ENCODE data around the gene HEPACAM.

The HEPACAM gene

DNA sequence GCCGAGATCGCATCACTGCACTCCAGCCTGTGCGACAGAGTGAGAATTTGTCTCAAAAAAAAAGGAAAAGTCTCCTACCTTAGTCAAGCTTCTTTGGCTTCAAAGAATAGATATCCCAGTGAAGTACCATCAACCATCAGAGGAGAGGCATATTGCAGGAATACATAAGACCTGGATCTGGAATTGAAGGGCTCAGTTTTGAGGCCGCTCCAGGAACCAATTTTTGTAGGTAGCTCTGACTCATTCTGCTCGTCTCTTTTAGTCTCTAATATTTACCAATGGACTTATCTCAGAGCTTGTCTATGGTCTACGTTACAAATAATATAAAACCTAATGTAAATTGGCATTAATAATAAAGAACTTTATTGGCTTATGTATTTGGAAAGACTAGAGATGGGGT, 10.0 kb upstream of the HEPACAM start:
- no peak for DNase-seq
- in situ Hi-C loops (cut with HindIII; ENCODE audit: low pct_ligation_motif_present, low pct_unique_long_range_greater_than_20kb, low sequenced_read_pairs) = no loop called here

DNA sequence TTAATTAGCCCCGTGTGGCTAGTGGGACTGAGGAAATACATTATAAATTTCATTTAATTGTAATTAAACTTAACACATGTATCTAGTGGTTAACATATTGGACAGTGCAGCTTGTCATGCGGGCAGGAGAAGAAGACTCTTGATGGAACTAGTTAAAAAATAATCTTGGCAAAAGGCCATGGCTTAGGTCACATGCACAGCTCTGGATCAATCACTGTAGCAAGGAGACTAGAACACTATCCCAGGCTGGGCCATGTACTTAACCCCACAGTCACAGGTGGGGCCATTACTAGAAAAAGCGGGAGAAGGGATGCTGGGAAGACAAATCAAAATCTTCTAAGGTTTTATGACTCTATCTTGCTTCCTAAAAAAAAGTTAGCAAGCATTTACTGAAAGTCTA, 8.7 kb upstream of the HEPACAM start:
- in situ Hi-C loops (cut with HindIII; ENCODE audit: low pct_ligation_motif_present, low pct_unique_long_range_greater_than_20kb, low sequenced_read_pairs) = no loop called here

DNA sequence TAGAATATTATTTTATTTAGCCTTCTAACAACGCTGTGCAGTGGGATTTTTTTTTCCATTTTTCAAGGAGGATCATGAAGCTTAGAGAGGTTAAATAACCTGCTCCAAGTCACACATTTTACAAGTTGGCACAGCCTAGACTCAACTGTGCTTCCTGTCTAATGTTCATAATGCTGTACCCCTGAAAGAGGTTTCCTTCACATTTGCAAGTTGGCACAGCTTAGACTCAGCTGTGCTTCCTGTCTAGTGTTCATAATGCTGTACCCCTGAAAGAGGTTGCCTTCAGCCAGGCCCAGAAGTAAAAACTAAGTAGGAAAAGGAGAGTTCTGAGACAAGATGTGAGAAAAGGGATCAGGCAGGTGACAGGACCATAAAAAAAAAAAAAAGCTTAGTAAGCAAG, 7.9 kb upstream of the HEPACAM start:
- no peak for DNase-seq
- in situ Hi-C loops (cut with HindIII; ENCODE audit: low pct_ligation_motif_present, low pct_unique_long_range_greater_than_20kb, low sequenced_read_pairs) = no loop called here

More for the DNA sequence above, 8.7 kb upstream of the HEPACAM start:
- DNase-seq = no peak

DNA sequence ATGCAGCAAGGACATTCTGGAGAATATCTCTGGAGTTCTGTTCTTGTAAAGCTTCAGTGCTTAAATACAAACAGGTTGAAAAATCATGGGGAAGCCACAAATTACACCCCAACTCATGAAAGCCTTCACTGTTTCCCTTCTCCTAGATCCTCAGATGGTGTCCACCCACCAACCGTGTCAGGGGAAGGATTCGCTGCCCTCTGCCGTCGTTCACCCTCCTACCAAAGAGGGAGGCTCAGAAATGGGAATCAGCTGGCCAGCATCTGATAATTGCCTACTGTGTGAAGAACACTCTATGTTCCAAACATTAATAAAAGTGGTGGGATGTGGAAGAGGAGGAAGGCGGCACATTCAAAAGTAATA, 7.4 kb upstream of the HEPACAM start:
- in situ Hi-C loops (cut with HindIII; ENCODE audit: low pct_ligation_motif_present, low pct_unique_long_range_greater_than_20kb, low sequenced_read_pairs) = no loop called here
- no peak for DNase-seq

DNA sequence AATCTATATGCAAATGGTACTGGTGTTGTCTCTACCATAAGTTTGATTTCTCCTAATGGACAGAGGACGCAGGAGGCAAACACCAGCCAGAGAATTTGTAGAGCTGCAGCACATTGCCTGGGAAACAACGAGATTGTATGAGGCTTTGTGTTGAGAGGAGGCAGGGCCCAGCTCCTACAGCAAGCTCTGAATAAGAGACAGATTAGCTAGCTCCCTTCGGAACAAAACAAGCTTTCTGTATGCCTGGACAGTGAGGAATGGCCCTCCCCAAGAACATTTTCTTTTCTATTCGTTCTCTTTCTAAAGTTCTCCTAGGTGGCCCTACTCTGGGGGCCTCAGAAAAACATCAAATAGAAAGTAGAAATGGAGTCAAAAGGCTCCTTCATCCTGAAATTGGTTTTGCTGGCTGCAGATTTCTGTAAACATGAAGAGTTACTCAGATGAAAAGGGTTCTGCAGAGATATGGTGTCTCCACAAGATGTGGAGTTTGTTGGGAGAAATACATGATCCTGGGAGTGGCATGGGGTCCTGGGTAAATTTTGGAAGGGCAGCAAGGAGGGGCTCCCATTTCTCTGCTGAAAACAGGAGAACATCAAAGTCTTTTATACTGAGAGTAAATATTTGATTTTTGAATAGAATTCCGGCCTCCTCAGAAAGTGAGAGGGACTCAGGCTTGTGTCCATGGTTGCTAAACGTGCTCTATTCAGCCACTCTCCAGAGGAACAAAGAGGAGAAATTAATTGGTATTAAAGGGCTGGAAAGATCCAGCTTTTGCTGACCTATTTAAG, 6.8 kb upstream of the HEPACAM start:
- no peak for DNase-seq
- in situ Hi-C loops (cut with HindIII; ENCODE audit: low pct_ligation_motif_present, low pct_unique_long_range_greater_than_20kb, low sequenced_read_pairs) = no loop called here

DNA sequence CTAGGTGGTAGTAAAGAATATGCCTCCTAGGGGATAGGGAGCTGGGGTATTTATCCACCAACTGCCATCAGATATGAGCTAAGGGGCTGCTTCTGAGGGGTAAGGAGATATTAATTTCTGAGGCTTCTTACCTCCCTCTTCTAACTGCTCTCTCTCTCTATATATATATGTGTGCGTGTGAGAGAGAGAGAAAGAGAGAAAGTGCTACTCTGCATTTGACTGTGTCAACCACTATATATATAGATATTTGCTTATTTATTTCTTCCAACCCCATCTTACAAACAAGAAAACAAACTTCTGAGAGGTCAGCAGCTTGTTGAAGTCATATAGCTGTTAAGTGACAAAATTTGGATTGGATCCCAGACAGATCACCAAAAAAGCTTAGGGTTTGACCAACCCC, 5.9 kb upstream of the HEPACAM start:
- in situ Hi-C loops (cut with HindIII; ENCODE audit: low pct_ligation_motif_present, low pct_unique_long_range_greater_than_20kb, low sequenced_read_pairs) = no loop called here
- no peak for DNase-seq

DNA sequence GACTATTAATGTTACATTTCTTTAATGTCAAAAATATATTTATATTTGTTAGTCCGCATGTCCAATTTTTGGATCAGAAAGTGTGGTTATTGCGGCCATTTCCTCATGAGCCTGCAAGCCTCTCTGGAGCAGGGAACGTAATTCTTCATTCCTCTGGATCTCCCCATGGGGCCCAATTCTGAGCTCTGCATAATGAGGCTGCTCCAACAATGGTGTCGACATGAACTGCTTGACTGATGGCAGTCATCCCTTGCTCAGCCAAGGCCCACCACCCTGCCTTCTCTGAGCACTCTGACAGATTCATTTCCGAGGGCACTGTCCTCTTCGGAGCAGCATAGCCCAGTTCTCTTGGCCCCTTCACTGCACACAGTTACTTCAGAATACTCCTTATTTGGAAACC, 3.1 kb upstream of the HEPACAM start:
- in situ Hi-C loops (cut with HindIII; ENCODE audit: low pct_ligation_motif_present, low pct_unique_long_range_greater_than_20kb, low sequenced_read_pairs) = no loop called here
- DNase-seq = no peak

DNA sequence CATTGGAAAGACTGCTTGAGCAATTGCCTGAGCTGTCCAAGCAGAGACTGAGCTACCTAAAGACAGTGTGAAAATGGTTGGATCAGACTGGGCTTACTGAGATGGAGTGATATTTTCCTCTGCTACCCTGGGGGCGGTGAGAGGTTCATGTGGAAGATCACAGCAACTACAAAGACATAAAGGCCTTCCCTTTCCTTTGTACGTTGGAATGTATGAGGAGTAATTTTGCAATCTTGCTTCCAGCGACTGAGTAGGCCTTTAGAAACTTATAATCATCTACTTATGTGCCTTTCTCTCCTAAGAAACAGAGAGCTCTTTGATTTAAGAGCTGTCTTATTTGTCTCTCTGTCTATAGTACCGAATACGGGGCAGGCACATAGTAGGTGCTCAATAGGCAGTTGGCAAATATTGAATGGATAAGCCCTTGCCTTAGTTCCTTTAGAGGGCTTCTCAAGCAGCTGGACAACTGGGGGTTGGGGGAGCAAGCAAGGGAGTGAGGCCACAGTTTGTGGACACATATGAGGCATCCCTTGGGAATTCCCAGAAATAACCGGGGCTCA, 2.4 kb upstream of the HEPACAM start:
- in situ Hi-C loops (cut with HindIII; ENCODE audit: low pct_ligation_motif_present, low pct_unique_long_range_greater_than_20kb, low sequenced_read_pairs) = no loop called here
- no peak for DNase-seq

DNA sequence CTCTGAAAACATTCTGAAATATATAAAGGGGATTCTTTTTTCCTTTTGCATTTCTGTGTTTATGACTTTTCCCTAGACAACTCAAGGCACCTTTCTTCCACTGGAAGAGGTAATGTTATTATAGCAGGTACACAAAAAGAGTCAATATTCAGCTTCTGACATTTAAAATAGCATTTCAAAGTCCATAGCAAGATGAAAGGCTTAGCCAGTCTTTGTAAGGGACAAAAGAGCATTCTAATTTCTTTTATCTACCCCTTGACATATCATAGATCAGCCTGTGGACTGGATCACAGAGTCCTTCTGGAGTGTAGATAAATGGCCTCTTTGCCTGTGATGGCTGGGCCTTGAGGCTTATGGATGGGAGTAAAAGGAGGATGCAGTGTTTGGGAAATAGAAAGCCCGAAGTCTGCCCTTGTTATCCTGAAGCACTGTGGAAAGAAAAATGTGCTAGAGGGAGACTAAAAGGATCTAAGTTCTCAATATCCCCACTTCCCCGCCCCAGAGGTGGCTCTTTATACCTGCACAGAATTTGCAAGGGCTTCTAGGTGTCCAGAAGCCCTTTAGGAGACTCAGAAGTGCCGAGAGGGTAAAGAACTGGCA, 1.6 kb upstream of the HEPACAM start:
- in situ Hi-C loops (cut with HindIII; ENCODE audit: low pct_ligation_motif_present, low pct_unique_long_range_greater_than_20kb, low sequenced_read_pairs) = no loop called here

DNA sequence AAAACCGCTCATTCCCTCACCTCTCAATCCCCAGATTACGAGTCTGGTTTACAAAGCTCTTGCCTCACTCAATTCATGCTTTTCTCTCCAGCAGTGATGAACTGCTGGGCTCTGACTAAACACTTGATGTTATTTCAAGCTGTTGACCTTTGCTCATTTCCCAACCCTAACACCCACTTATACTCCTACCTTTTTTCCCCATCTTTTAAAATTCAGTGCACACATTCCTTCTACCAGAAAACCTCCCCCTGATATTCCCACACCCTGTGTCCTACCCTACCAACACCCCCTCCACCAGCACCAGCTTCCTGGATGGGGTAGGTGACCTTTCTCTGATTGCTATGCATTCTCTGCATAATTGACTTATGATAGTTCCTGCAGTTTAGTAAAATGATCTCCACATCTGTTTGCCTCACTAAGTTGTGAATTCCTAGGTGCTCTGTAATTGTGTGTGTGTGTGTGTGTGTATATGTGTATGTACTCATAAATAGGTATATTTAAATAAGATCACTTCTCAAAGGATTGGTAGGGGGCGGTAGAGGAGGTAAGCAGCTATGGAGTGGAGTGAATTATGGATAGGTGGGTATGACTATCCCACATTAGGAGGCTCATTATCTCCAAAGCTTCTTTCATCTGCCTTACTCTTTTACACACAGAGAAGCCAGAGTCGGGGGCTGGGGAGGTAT, 842 bp downstream of the HEPACAM start:
- no peak for DNase-seq

More for the DNA sequence above, 1.6 kb upstream of the HEPACAM start:
- DNase-seq = no peak

DNA sequence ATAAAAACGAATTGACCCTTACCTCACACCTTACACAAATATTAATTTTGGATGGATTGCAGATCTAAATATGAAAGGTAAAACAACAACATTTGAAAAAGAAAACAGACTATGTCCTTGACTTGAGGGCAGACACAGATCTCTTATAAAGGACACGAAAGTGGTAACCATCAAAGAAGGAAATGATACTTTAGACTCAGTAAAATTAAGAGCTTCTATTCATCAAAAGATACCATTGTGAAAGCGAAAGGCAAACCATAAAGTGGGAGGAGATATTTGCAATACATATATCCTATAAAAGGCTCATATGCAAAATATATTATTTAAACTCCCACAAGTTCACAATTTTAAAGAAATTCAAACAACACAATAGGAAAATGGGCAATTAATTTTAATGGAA, 5.0 kb downstream of the HEPACAM start:
- in situ Hi-C loops (cut with HindIII; ENCODE audit: low pct_ligation_motif_present, low pct_unique_long_range_greater_than_20kb, low sequenced_read_pairs) = no loop called here
- DNase-seq = no peak

More for the DNA sequence above, 842 bp downstream of the HEPACAM start:
- in situ Hi-C loops (cut with HindIII; ENCODE audit: low pct_ligation_motif_present, low pct_unique_long_range_greater_than_20kb, low sequenced_read_pairs) = no loop called here

DNA sequence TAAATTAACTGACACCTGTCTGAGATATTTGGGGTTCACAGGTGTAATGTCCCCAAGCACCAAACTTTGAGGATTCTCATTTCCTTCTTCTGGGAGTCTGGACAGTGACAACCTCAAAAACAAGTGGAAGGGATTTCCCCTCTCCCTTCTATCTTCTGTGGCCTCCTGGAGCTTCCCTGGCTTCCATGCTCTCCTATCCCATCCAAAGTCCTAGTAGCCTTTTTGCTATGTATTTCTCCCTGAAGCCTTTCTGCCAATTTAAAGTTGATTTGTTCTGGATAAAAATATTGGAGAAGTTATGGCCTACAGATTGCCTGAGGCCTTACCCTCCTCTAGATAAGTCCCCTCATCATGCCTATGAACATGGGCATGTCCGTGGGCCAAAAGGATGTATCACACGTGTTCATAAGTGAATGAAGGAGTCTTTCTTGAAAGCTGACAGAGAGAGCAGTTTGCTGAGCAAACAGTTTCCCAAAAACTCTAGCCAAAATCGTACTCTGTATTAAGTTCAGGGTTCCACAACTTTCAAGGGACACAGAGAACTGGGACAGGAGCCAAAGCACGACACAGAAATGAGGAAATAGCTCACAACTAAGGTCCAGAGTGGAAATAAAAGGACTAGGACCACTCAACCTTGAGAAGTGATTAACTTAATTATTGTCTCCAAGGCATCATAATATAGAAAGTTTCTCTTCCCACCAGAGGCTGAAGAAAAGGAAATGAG, 6.7 kb downstream of the HEPACAM start:
- DNase-seq = no peak
- in situ Hi-C loops (cut with HindIII; ENCODE audit: low pct_ligation_motif_present, low pct_unique_long_range_greater_than_20kb, low sequenced_read_pairs) = no loop called here

DNA sequence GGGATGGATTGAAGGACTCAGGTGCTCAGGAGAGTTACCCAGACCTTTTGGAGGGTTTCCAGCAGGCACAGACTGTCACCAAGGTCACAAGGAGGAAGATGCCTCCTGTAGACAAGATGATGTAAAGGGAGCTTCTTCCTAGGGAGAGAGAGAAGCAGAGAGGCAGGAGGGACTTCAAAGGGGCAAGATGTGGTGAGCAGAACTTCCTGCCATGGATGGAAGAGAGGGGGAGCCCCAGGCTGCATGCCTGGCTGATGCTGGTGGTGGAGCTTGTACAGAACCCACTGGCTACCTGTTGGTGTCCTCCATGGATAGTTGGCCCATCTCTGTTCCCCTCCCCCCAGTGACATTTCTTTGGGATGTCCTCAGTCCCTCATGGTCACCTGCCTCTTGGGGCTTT, 12.6 kb downstream of the HEPACAM start:
- no peak for DNase-seq
- in situ Hi-C loops (cut with HindIII; ENCODE audit: low pct_ligation_motif_present, low pct_unique_long_range_greater_than_20kb, low sequenced_read_pairs) = no loop called here

DNA sequence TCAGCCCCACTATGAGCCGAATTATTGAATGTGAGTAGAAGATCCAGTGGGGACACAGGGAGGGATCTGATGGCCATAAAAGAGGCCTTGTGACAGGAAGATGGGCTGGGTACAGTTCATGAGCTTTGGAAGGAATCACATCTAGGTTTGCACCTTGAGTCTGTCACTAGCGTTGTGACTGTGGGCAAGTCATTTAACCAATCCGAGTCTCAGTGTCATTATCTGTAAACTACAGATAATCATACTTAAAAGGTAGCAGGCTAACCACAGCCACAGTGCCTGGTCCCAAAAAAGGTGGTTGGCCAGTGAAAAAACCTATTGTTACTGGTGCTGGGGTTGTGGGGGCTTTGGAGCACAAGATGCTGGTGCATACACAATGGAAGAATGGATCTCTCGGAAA, 13.0 kb downstream of the HEPACAM start:
- in situ Hi-C loops (cut with HindIII; ENCODE audit: low pct_ligation_motif_present, low pct_unique_long_range_greater_than_20kb, low sequenced_read_pairs) = no loop called here
- DNase-seq = no peak

DNA sequence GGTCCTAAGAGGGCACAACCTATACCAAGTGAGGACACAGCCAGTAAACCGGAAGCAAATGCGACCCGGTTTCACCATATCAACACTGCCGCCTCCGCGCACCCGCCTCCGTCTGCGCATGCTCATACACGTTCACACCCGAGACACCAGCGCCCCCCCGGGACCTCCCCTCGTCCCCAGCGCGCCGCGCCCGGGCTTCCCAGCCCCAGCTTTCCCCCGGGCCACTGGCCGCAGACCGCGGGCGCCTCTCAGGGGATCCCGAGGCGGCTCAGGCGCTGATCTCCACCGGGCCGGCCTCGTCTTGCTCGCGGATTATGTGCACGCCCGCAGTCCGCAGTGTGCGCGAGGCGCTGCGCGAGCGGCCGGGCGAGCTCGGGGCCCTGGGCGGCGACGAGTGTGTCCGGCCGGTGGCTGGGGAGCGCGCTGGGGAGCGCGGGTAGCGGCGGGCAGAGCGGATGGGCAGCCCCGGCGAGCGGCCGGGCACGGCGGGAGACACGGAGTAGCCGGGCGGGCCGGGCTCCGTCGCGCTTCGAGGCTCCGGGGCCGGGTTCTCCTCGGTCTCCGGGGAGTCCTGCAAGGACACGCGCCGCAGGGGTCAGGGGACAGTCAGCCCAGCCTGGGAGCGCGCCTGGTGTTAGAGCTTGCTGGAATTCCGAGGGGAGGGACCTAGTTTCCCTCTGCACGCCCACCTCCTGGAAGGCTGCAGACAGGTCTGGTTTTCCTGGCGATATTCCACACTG, 14.8 kb downstream of the HEPACAM start:
- no peak for DNase-seq
- in situ Hi-C loops (cut with HindIII; ENCODE audit: low pct_ligation_motif_present, low pct_unique_long_range_greater_than_20kb, low sequenced_read_pairs) = no loop called here

DNA sequence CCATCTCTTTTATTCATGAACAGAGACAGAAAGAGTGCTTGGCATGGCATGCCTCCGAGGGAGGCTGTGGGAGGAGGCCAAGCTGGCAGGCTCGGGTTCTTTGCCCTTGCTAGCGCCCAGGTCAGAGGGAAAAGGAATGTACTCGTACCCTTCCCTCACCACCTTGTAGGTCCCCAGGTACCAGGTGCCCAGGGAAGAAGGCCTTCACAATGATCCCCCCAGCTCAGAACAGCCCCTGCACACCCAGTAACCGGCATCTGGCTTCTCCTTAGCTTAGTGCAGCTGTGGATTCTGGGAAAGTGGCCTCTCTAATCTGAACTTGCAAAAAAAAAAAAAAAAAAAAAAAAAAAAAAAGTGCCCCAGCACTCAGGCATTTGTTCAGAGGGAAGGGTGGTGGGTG, 15.5 kb downstream of the HEPACAM start:
- no peak for DNase-seq
- in situ Hi-C loops (cut with HindIII; ENCODE audit: low pct_ligation_motif_present, low pct_unique_long_range_greater_than_20kb, low sequenced_read_pairs) = no loop called here

DNA sequence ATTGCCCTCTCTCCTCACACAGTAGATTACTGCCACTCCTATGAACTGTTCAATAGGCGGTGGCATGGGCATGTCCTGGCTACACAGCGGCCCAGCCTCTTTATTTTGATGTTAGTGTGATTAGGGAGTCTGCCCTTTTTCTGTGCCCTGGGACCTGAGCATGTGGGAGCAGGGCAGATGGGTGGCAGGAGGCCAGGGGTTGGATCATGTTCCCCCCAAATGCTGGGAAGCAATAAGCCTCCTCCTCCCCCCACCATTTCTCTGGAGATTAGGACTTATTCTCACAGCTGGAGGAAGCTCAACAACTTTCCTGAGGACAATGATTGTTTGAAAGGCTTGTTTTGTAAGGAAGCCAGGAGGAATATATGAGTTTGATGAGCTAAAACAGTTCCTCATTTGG, 15.9 kb downstream of the HEPACAM start:
- no peak for DNase-seq
- in situ Hi-C loops (cut with HindIII; ENCODE audit: low pct_ligation_motif_present, low pct_unique_long_range_greater_than_20kb, low sequenced_read_pairs) = no loop called here

DNA sequence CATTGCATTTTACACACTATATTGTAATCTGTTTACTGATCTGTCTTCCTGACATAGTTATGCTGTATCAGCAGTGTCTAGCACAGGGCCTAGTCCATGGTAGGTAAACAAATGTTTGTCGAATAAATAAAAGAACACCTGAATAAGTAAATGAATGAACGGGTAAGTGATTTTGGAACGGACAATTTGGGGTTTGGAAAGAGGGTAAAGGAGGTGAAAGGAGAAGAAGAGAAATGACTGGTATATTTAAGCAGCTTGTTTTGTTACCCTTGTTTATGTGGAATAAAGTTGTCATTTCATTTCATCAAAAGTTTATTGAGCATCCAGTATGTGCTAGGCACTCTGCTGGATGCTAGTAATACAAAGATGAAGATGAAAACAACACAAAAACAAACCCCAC, 16.9 kb downstream of the HEPACAM start, which contains the start of gene HEPN1:
Gene HEPN1, plus strand, starts transcription at position 301 of the 400 bp plus-strand sequence.
- in situ Hi-C loops (cut with HindIII; ENCODE audit: low pct_ligation_motif_present, low pct_unique_long_range_greater_than_20kb, low sequenced_read_pairs) = no loop called here
- DNase-seq = no peak

Measured in ACHN (cell line).